T-cell (primary cell): ENCODE results near the gene CTDSPL2. TPM values are rescaled to one million over a fixed set of nuclear protein-coding genes. Genes with fewer than 3 reads are reported as not detected.

Experiments
- ATAC-seq, 4 experiments: fragments of 200-7000 bp in 3 of 4; fragments of 150-1000 bp in 1 of 4; cut with Tn5 transposase; replicated peaks in 1 of 4; 1 replicate in 3 of 4; 2 replicates in 1 of 4; pipeline ENCODE4 v1.10.0; 2021; ENCODE audit warnings: moderate library complexity in 3 of 4, mild to moderate bottlenecking in 2 of 4, moderate number of reproducible peaks in 1 of 4
- CTCF ChIA-PET, 2 donors: fragments of 300-600 bp; sonication (Branson Sonifier 250); formaldehyde crosslinking; loops; one replicate each; lab custom pipeline; 2022; ENCODE audit warnings: antibody characterized with exemption in 2 of 2; lab: Charles Lee
- POLR2A ChIA-PET, 2 donors: fragments of 300-600 bp; sonication (Branson Sonifier 250); formaldehyde crosslinking; loops; one replicate each; lab custom pipeline; 2022; ENCODE audit warnings: antibody characterized with exemption in 2 of 2; lab: Charles Lee
- DNase-seq, 35 experiments: peaks; one replicate each; pipeline versions ENCODE4 v3.0.0 to v3.0.0-alpha.2; 2013 to 2023
- H3K27ac ChIP-seq: one replicate; pipeline ENCODE4 v1.5.1; 2013; ENCODE audit warnings: low read length
- H3K27me3 ChIP-seq, 2 experiments: replicated peaks in 1 of 2; 1 replicate in 1 of 2; 2 replicates in 1 of 2; pipeline versions ENCODE4 v1.6.1 to v1.7.0; 2013; ENCODE audit warnings: low read length in 1 of 2, mixed read lengths in 1 of 2; ENCODE audit not compliant: control insufficient read depth in 2 of 2, insufficient read depth in 2 of 2; ENCODE audit errors: extremely low read depth in 1 of 2
- H3K36me3 ChIP-seq, 2 donors: 1 replicate in 1 of 2; 2 replicates in 1 of 2; pipeline versions ENCODE4 v1.6.1 to v1.7.0; 2013; ENCODE audit warnings: low read length in 1 of 2; ENCODE audit not compliant: control insufficient read depth in 2 of 2, insufficient read depth in 1 of 2; ENCODE audit errors: extremely low read depth in 1 of 2
- H3K4me1 ChIP-seq, 2 experiments: 1 replicate in 1 of 2; 2 replicates in 1 of 2; pipeline versions ENCODE4 v1.6.1 to v1.7.0; 2013; ENCODE audit warnings: low read length in 2 of 2, mixed read lengths in 1 of 2; ENCODE audit not compliant: insufficient read depth in 2 of 2, control insufficient read depth in 1 of 2; ENCODE audit errors: extremely low read depth in 1 of 2
- H3K4me3 ChIP-seq, 2 donors: 1 replicate in 1 of 2; 2 replicates in 1 of 2; pipeline versions ENCODE4 v1.5.1 to v1.7.0; 2013; ENCODE audit warnings: mild to moderate bottlenecking in 2 of 2, low read length in 1 of 2, moderate library complexity in 1 of 2; ENCODE audit not compliant: control insufficient read depth in 1 of 2; ENCODE audit errors: extremely low read depth in 1 of 2
- H3K9me3 ChIP-seq: 2 replicates; pipeline ENCODE4 v1.7.0; 2013
- H3K27ac Mint-ChIP-seq, 2 donors: one replicate each; pipeline ENCODE4 v1.8.0; 2020 to 2021; ENCODE audit warnings: mild to moderate bottlenecking in 2 of 2, mixed read lengths in 2 of 2
- H3K27me3 Mint-ChIP-seq, 2 donors: one replicate each; pipeline ENCODE4 v1.8.0; 2021 to 2022; ENCODE audit warnings: mixed read lengths in 2 of 2
- H3K36me3 Mint-ChIP-seq: one replicate; pipeline ENCODE4 v1.8.0; 2021; ENCODE audit warnings: mixed read lengths
- H3K4me1 Mint-ChIP-seq, 3 donors: one replicate each; pipeline ENCODE4 v1.8.0; 2020 to 2022; ENCODE audit warnings: mixed read lengths in 3 of 3, mild to moderate bottlenecking in 1 of 3
- H3K4me3 Mint-ChIP-seq, 3 donors: one replicate each; pipeline ENCODE4 v1.8.0; 2020 to 2022; ENCODE audit warnings: mild to moderate bottlenecking in 3 of 3, mixed read lengths in 3 of 3, moderate library complexity in 3 of 3
- H3K9me3 Mint-ChIP-seq, 3 donors: one replicate each; pipeline ENCODE4 v1.8.0; 2020 to 2022; ENCODE audit warnings: mixed read lengths in 3 of 3
- whole genome bisulfite sequencing: methylation state at CpG from one replicate; pipeline ENCODE4 v1.1.5; 2013; ENCODE audit warnings: missing lambda C conversion rate; ENCODE audit not compliant: insufficient coverage; 5-methylcytosine and 5-hydroxymethylcytosine counted together
- total RNA-seq, 35 experiments: library from RNA in 6 of 35; stranded (reverse) in 6 of 35; fragments of 120-200 nt in 1 of 35; gene quantifications; one replicate each; pipeline versions ENCODE4 v1.2.1 to v1.2.4 and lab custom pipeline; 2013 to 2026

Gene CTDSPL2
- total RNA-seq, 5 donors from 2014 or later (not counting 1 experiment from before 2014, with no cell fraction given), result 59.7 to 76.7 (median 71.0) TPM

GRCh38 chr15:44492040-44492439, 64.6 kb downstream of the CTDSPL2 start:
- H3K9me3 Mint-ChIP-seq, result no peaks in the 10 kb centered on the region

GRCh38 chr15:44492672-44493071, 65.2 kb downstream of the CTDSPL2 start:
- DNase-seq, result no peak
- no peak overlapping the region for H3K27ac ChIP-seq
- no peak for ATAC-seq
- H3K9me3 Mint-ChIP-seq, result no peaks in the 10 kb centered on the region
- H3K36me3 ChIP-seq, result peaks cover 2 to 36% of the 10 kb centered on the region in 2 donors
- POLR2A ChIA-PET, result no interaction called here
- CTCF ChIA-PET, result interaction anchor here in 1 of 2 donors (0.8 kb wide), 1 partner anchor 9 kb away, joined by 3 read pairs; no protein-coding TSS in a partner anchor
- no peak overlapping the region for H3K27ac Mint-ChIP-seq
- peaks cover 49% of the 10 kb centered on the region for H3K36me3 Mint-ChIP-seq
- peaks cover 13 to 18% (median 18%) of the 10 kb centered on the region in 3 donors for H3K4me1 Mint-ChIP-seq
- no peaks in the 10 kb centered on the region for H3K27me3 ChIP-seq
- H3K9me3 ChIP-seq, result no peaks in the 10 kb centered on the region
- H3K4me3 ChIP-seq, result no peak overlapping the region
- H3K27me3 Mint-ChIP-seq, result no peaks in the 10 kb centered on the region
- no peak overlapping the region for H3K4me3 Mint-ChIP-seq
- WGBS, result no CpG with 5 or more reads among the region's 3 CpGs
- H3K4me1 ChIP-seq, result no peaks in the 10 kb centered on the region

More at GRCh38 chr15:44492040-44492439, 64.6 kb downstream of the CTDSPL2 start:
- no peaks in the 10 kb centered on the region for H3K27me3 Mint-ChIP-seq
- no peak overlapping the region for H3K27ac Mint-ChIP-seq
- ChIA-PET CTCF (no interaction called here), POLR2A (no interaction called here)
- peaks cover 55% of the 10 kb centered on the region for H3K36me3 Mint-ChIP-seq
- H3K4me1 Mint-ChIP-seq, result peaks cover 18 to 21% (median 20%) of the 10 kb centered on the region in 3 donors
- no peak overlapping the region for H3K27ac ChIP-seq
- no peak overlapping the region for H3K4me3 Mint-ChIP-seq
- WGBS, result 95% methylated on average over 7 of the region's 7 CpGs
- no peaks in the 10 kb centered on the region for H3K4me1 ChIP-seq
- H3K36me3 ChIP-seq, result peaks cover 2 to 40% of the 10 kb centered on the region in 2 donors
- H3K27me3 ChIP-seq, result no peaks in the 10 kb centered on the region
- H3K4me3 ChIP-seq, result no peak overlapping the region
- H3K9me3 ChIP-seq, result no peaks in the 10 kb centered on the region
- DNase-seq, result no peak
- no peak for ATAC-seq

- no peaks in the 10 kb centered on the region for H3K9me3 ChIP-seq
- POLR2A ChIA-PET, result no interaction called here
- peaks cover 0 to 42% of the 10 kb centered on the region in 2 donors for H3K36me3 ChIP-seq
- CTCF ChIA-PET, result interaction anchor here in 1 of 2 donors (0.6 to 0.7 kb wide), 2 partner anchors 12 to 654 kb away, joined by 3 to 4 read pairs; no protein-coding TSS in a partner anchor
- H3K27me3 ChIP-seq, result no peaks in the 10 kb centered on the region
- no peaks in the 10 kb centered on the region for H3K4me1 ChIP-seq
- Mint-ChIP-seq H3K27me3 (no peaks in the 10 kb centered on the region), H3K4me1 (peaks cover 4 to 10% (median 9%) of the 10 kb centered on the region in 3 donors), H3K27ac (no peak overlapping the region), H3K4me3 (no peak overlapping the region), H3K9me3 (no peaks in the 10 kb centered on the region), H3K36me3 (peaks cover 35% of the 10 kb centered on the region)
- no CpG with 5 or more reads among the region's 8 CpGs for WGBS
- ATAC-seq (no peak), DNase-seq (no peak)
- H3K4me3 ChIP-seq, result no peak overlapping the region
- no peak overlapping the region for H3K27ac ChIP-seq
Measured at GRCh38 chr15:44495562-44495961, 68.1 kb downstream of the CTDSPL2 start.

- Histone ChIP-seq H3K4me3 (no peak overlapping the region), H3K9me3 (no peaks in the 10 kb centered on the region), H3K36me3 (peaks cover 8 to 37% of the 10 kb centered on the region in 2 donors), H3K27me3 (no peaks in the 10 kb centered on the region), H3K4me1 (no peaks in the 10 kb centered on the region), H3K27ac (no peak overlapping the region)
- H3K4me1 Mint-ChIP-seq, result peaks cover 5 to 18% (median 17%) of the 10 kb centered on the region in 3 donors
- H3K27ac Mint-ChIP-seq, result peak overlapping the region in 1 of 2 donors; percentile 61
- CTCF ChIA-PET, result interaction anchor here (0.6 to 1.5 kb wide), 6 partner anchors 73 to 1649 kb away, joined by 3 to 7 read pairs (median 4); partner anchors contain the start of genes CTDSPL2 (in 1 of the 2) and TP53BP1 (in 1 of the 2)
- POLR2A ChIA-PET, result interaction anchor here in 1 of 2 donors (0.6 kb wide), 1 partner anchor 162 kb away, joined by 3 read pairs; no protein-coding TSS in a partner anchor
- WGBS, result 40% methylated on average over 2 of the region's 3 CpGs
- H3K27me3 Mint-ChIP-seq, result no peaks in the 10 kb centered on the region
- H3K36me3 Mint-ChIP-seq, result peaks cover 22% of the 10 kb centered on the region
- ATAC-seq (no peak), DNase-seq (no peak)
- H3K4me3 Mint-ChIP-seq, result no peak overlapping the region
- H3K9me3 Mint-ChIP-seq, result no peaks in the 10 kb centered on the region
Measured at GRCh38 chr15:44500555-44500954, 73.1 kb downstream of the CTDSPL2 start.

GRCh38 chr15:44501768-44502366, 74.4 kb downstream of the CTDSPL2 start:
- H3K4me3 ChIP-seq, result no peak overlapping the region
- no peaks in the 10 kb centered on the region for H3K9me3 Mint-ChIP-seq
- H3K27me3 ChIP-seq, result no peaks in the 10 kb centered on the region
- no peak overlapping the region for H3K4me3 Mint-ChIP-seq
- DNase-seq (peak in 1 of 35 experiments; percentile 56), ATAC-seq (peak in 3 of 4 experiments; percentile 54 to 75 (median 67))
- H3K4me1 Mint-ChIP-seq, result peaks cover 5 to 18% (median 17%) of the 10 kb centered on the region in 3 donors
- peak overlapping the region in 1 of 2 donors; percentile 30 for H3K27ac Mint-ChIP-seq
- ChIA-PET CTCF (interaction anchor here (0.5 to 1.5 kb wide), 16 partner anchors 9 to 599 kb away, joined by 3 to 9 read pairs (median 4); partner anchors contain the start of genes CTDSPL2 (in 1 of the 2), FRMD5 (in 1 of the 2) and GOLM2 (in 1 of the 2)), POLR2A (interaction anchor here (0.5 to 0.7 kb wide), 4 partner anchors 28 to 71 kb away, joined by 3 to 4 read pairs (median 4); no protein-coding TSS in a partner anchor)
- H3K27me3 Mint-ChIP-seq, result no peaks in the 10 kb centered on the region
- no peaks in the 10 kb centered on the region for H3K4me1 ChIP-seq
- peaks cover 8 to 34% of the 10 kb centered on the region in 2 donors for H3K36me3 ChIP-seq
- peaks cover 15% of the 10 kb centered on the region for H3K36me3 Mint-ChIP-seq
- H3K9me3 ChIP-seq, result no peaks in the 10 kb centered on the region
- WGBS, result no CpG with 5 or more reads among the region's 3 CpGs
- H3K27ac ChIP-seq, result no peak overlapping the region

- Histone ChIP-seq H3K27ac (no peak overlapping the region), H3K27me3 (no peaks in the 10 kb centered on the region), H3K4me1 (no peaks in the 10 kb centered on the region), H3K36me3 (peaks cover 4 to 18% of the 10 kb centered on the region in 2 donors), H3K9me3 (no peaks in the 10 kb centered on the region), H3K4me3 (no peak overlapping the region)
- no peak overlapping the region for H3K4me3 Mint-ChIP-seq
- ATAC-seq (no peak), DNase-seq (no peak)
- CTCF ChIA-PET, result no interaction called here
- no peaks in the 10 kb centered on the region for H3K9me3 Mint-ChIP-seq
- H3K4me1 Mint-ChIP-seq, result peaks cover 0 to 6% (median 3%) of the 10 kb centered on the region in 3 donors
- H3K36me3 Mint-ChIP-seq, result peaks cover 15% of the 10 kb centered on the region
- no peaks in the 10 kb centered on the region for H3K27me3 Mint-ChIP-seq
- H3K27ac Mint-ChIP-seq, result no peak overlapping the region
- POLR2A ChIA-PET, result no interaction called here
Measured at GRCh38 chr15:44516436-44516835, 89.0 kb downstream of the CTDSPL2 start.
